Cardiac septum (tissue), 1 donor: Measurements from ENCODE around the gene CNR2. TPM values are rescaled to one million over a fixed set of nuclear protein-coding genes. Genes with fewer than 3 reads are reported as not detected.

Experiments used
- DNase-seq: peaks from one replicate; pipeline ENCODE4 v3.0.0-alpha.2; 2020; ENCODE audit warnings: low spot score
- intact Hi-C: fragments of 100-400 bp; cut with DNase I; formaldehyde crosslinking; loops from one replicate; pipeline ENCODE4 v1.14.0; 2022
- total RNA-seq: library from RNA; stranded (reverse); fragmentation: NEBNext Ultra II Directional; extraction: Animal tissue kit (Norgen Biotek cat#: 25700); gene quantifications from one replicate; pipeline ENCODE4 v1.2.1, GENCODE V29; 2021
- donor health status: DM: no; HTN: no; CAD: no.

Gene CNR2
- total RNA-seq, 1 donor from 2014 or later, result not detected

GRCh38 chr1:23899070-23899469 lies 14.1 kb downstream of the CNR2 start:
- intact Hi-C loops, result no loop called here
- no peak for DNase-seq

GRCh38 chr1:23897083-23897482 lies 16.1 kb downstream of the CNR2 start:
- no peak for DNase-seq
- intact Hi-C loops, result no loop called here

GRCh38 chr1:23896491-23896890 lies 16.7 kb downstream of the CNR2 start:
- intact Hi-C loops, result no loop called here
- DNase-seq, result no peak

- no peak for DNase-seq
Measured at GRCh38 chr1:23895993-23896392, 17.2 kb downstream of the CNR2 start.

GRCh38 chr1:23895082-23895481 lies 18.1 kb downstream of the CNR2 start:
- intact Hi-C loops, result no loop called here
- DNase-seq, result no peak

More at GRCh38 chr1:23895993-23896392, 17.2 kb downstream of the CNR2 start:
- intact Hi-C loops, result no loop called here

GRCh38 chr1:23889074-23889473 lies 24.1 kb downstream of the CNR2 start:
- intact Hi-C loops, result no loop called here
- DNase-seq, result no peak

- intact Hi-C loops, result no loop called here
- no peak for DNase-seq
Measured at GRCh38 chr1:23885222-23885621, 27.9 kb downstream of the CNR2 start.

GRCh38 chr1:23882746-23883145 lies 30.4 kb downstream of the CNR2 start:
- no peak for DNase-seq
- intact Hi-C loops, result no loop called here

- intact Hi-C loops, result no loop called here
- no peak for DNase-seq
Measured at GRCh38 chr1:23879809-23880208, 33.4 kb downstream of the CNR2 start.

GRCh38 chr1:23878668-23879067 lies 34.5 kb downstream of the CNR2 start:
- intact Hi-C loops, result no loop called here

GRCh38 chr1:23875382-23875781 lies 37.8 kb downstream of the CNR2 start:
- intact Hi-C loops, result no loop called here
- DNase-seq, result no peak

More at GRCh38 chr1:23878668-23879067, 34.5 kb downstream of the CNR2 start:
- DNase-seq, result no peak

GRCh38 chr1:23872421-23872820 lies 40.7 kb downstream of the CNR2 start:
- DNase-seq, result no peak
- intact Hi-C loops, result no loop called here

GRCh38 chr1:23869051-23869450 lies 44.1 kb downstream of the CNR2 start:
- no peak for DNase-seq
- intact Hi-C loops, result loop anchor here (5.0 kb wide), 2 partner anchors 97 to 158 kb away; no protein-coding TSS in a partner anchor

- intact Hi-C loops, result loop anchor here (5.0 kb wide), 2 partner anchors 96 to 159 kb away; no protein-coding TSS in a partner anchor
- no peak for DNase-seq
Measured at GRCh38 chr1:23868557-23869016, 44.6 kb downstream of the CNR2 start.

- intact Hi-C loops, result loop anchor here (2.0 to 5.0 kb wide), 3 partner anchors 43 to 159 kb away; partner anchors contain the start of gene HMGCL
Measured at GRCh38 chr1:23867895-23868556, 45.1 kb downstream of the CNR2 start, which contains the start of gene FUCA1. Gene FUCA1, minus strand, starts transcription at chr1:23868290. Its CDS starts 4 bp downstream, at chr1:23868286.

GRCh38 chr1:23867542-23867894 lies 45.6 kb downstream of the CNR2 start:
- DNase-seq, result no peak
- intact Hi-C loops, result loop anchor here (2.0 to 5.0 kb wide), 3 partner anchors 43 to 160 kb away; partner anchors contain the start of gene HMGCL

More at GRCh38 chr1:23867895-23868556, 45.1 kb downstream of the CNR2 start, which contains the start of gene FUCA1:
- peak; percentile 96 for DNase-seq

GRCh38 chr1:23865543-23865930 lies 47.6 kb downstream of the CNR2 start:
- intact Hi-C loops, result loop anchor here (5.0 kb wide), 2 partner anchors 93 to 162 kb away; no protein-coding TSS in a partner anchor
- DNase-seq, result no peak

GRCh38 chr1:23864801-23865542 lies 48.2 kb downstream of the CNR2 start:
- intact Hi-C loops, result loop anchor here (5.0 kb wide), 2 partner anchors 93 to 162 kb away; no protein-coding TSS in a partner anchor
- no peak for DNase-seq

- intact Hi-C loops, result no loop called here
Measured at GRCh38 chr1:23862640-23863039, 50.5 kb downstream of the CNR2 start.

GRCh38 chr1:23854568-23854967 lies 58.6 kb downstream of the CNR2 start:
- intact Hi-C loops, result no loop called here

More at GRCh38 chr1:23862640-23863039, 50.5 kb downstream of the CNR2 start:
- DNase-seq, result no peak

More at GRCh38 chr1:23854568-23854967, 58.6 kb downstream of the CNR2 start:
- DNase-seq, result no peak
